GM19372 (cell line): ENCODE results near the gene RSPO4.
"Not testable (repeated sequence)": the region's sequence is repeated elsewhere in the genome, so short reads cannot be mapped to it uniquely, and the experiment has no call there.

Experiments used
- ATAC-seq: cut with Tn5 transposase; IDR thresholded peaks from one replicate; pipeline ENCODE4 v1.9.1; 2021; ENCODE audit warnings: mild to moderate bottlenecking, low read depth, moderate library complexity; ENCODE audit not compliant: unreplicated experiment

The RSPO4 gene

GRCh38 chr20:1001911-1002681 lies at the start of gene RSPO4:
TSS of gene RSPO4 (minus strand) at chr20:1002311. CDS start at chr20:1002164, 147 bp downstream.
- no peak for ATAC-seq

- no peak for ATAC-seq
Measured at GRCh38 chr20:1050440-1050839, 48.3 kb upstream of the RSPO4 start.

DNA sequence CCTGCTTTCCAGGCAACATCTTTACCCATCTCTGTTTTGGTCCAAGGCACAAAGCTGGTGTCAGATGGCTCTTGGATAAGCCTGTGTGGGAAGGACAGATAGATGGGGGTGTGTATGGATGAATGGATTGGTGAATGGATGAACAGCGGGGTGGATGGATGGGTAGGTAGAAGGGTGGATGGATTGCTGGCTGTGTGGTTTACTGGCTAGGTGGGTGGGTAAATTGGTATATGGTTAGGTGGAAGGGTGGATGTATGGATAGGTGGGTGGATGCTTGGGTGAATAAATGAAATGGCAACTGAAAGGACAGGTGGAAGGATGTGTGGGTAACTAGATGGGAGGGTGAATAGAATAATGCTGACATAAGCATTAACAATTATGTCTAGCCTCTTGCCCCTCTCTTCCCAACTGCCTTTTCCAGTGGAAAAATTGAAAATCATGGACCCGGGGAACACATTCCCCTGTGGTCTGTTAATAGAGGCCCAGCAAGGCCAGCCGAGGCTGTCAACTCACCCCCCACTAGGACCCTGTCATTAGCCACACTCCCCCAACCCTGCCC lies 43.8 kb upstream of the RSPO4 start:
- no peak for ATAC-seq

GRCh38 chr20:1041845-1042390 lies 39.8 kb upstream of the RSPO4 start:
- ATAC-seq: no peak

DNA sequence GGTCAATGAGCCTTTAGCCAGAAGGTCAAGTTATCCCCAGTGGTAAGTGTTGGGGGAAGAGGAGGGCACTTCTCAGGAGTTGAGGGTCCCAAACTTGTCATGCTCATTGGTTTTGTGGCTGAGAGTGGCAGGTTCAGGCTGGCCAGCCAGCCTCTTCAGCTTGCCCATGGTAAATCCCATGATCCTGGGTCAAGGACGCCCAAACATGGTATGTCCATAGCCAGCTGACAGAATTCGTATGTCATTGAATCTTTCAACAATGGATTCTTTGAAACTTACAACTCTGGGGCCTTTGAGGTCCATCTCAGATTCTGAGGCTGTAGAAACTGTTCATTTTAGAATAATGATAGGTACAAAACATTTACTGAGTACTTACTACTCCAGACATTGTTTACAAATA lies 36.1 kb upstream of the RSPO4 start:
- no peak for ATAC-seq

- ATAC-seq: no peak
Measured at GRCh38 chr20:1037039-1037438, 34.9 kb upstream of the RSPO4 start.

DNA sequence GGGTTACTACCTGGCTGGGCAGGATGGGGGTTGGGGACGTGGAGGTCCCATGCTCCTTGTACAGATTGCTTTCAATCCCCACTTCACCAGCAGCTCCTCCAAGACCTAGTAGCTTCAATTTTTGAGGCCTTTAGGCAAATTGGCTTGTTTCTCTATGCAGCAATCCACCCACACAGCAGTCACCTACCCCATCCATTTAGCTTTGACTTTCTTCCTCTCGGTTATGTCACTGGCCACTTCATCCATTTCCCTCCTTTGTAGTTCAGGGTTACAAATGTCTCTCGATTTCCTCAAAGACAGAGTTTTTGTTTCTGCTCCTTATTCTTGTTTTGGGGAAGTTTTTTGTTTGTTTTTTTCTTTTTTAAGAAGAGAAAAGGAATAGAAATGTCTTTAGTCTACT lies 33.4 kb upstream of the RSPO4 start:
- ATAC-seq: no peak

DNA sequence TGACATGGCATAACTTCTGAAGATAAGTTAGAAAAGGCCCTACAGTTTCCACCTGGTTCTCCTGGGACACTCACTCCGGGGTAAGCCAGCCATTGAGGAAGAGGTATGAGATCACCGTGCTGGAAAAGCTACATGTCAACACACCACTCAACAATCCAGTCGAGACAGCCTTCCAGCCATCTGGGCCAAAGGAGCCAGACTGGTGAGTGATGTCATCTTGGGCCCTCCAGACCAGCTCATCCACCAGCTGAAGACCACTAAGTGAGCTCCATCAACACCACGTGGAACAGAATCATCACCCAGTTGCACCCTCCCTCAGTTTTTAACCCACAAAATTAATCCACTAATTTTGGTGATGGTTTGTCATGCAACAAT lies 32.3 kb upstream of the RSPO4 start:
- ATAC-seq: no peak

GRCh38 chr20:1033751-1034414 lies 31.8 kb upstream of the RSPO4 start:
- no peak for ATAC-seq

DNA sequence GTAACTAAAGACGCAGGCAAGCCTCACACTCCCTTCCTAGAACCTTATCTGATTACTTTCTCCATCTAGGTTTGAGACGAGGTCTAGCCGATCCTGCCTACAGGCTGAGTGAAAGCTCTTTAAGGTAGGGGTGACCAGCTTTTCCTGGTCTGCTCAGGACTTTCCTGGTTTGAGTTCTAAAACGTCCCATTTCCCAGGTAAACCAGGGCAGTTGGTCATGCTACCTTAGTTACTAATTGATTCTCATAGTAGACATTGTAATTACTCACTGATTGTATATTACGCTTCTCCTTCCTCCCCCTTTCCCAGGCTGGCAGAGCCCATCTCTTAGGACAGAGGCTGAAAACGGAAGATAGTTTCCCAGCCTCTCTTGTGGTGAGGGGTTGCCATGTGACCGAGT lies 27.9 kb upstream of the RSPO4 start:
- ATAC-seq: no peak

GRCh38 chr20:1026214-1026613 lies 24.1 kb upstream of the RSPO4 start:
- not testable (repeated sequence) for ATAC-seq

DNA sequence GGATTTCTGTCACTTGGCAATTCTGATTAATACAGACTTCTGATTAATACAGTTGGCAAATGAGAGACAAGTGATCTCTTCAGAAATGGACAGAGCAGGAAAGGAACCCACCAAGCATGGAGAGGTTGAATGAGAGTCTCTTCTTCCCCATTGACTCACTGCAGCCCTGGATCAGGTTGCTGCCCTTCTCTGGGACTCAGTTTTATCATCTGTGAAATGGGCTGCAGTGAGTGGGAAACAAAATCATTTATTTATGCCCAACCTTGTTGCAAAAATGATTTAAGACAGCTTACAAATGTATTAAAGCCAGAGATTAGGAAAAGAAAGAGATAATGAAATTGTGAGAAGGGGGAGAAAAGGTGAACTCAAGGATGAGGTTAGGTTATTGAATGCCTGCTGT lies 20.8 kb upstream of the RSPO4 start:
- no peak for ATAC-seq

DNA sequence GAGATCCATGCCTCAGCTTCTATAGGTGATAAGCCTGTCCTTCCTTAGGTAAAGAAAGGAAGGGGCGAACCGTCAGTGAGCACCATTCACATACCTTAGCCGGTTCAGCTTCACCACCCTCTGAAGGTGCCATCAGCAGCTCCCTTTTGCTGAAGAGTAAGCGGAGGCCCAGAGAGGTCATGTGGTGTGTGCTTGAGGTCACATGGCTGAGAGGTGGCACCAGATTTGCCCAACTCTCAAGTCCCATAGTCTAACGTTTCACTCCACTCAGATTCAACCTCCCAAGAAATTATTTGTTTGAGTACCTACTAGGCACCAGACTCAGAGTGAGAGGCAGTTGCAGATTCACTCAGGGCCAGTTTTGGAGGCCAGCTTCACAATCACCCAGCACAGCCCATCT lies 18.5 kb upstream of the RSPO4 start:
- no peak for ATAC-seq

DNA sequence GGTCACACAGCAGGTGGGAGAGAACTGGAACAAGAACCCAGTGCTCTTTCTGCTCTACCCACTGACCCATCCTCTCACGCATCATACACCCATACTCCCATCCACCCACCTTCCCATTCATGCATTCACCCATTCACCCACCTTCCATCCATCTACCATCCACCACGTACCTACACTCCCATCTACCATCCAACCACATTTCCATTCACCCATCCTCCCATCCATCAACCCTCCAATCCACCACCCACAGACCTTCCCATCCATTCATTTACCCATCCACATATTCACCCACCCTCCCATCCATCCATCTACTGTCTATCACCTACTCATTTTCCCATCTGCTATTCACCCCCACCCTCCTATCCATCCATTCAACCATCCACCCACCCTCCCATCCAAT lies 17.2 kb upstream of the RSPO4 start:
- no peak for ATAC-seq

DNA sequence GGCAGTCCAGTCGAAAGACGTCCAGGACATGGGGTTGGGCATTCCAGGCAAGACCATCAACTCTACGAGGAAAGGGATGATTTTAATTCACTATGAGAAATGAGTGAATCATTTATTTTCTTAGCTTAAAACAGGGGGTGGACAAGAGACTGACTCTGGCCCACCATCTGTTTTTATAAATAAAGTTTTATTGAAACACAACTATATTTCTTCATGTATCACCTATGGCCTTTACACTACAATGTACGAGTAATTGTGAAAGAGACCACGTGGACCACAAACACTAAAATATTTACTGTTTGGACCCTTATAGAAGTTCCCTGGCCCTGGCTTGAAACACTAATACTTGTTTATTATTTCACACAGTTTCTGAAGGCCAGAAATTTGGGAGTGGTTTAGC lies 15.6 kb upstream of the RSPO4 start:
- ATAC-seq: no peak

GRCh38 chr20:1015181-1015580 lies 13.1 kb upstream of the RSPO4 start:
- ATAC-seq: no peak

DNA sequence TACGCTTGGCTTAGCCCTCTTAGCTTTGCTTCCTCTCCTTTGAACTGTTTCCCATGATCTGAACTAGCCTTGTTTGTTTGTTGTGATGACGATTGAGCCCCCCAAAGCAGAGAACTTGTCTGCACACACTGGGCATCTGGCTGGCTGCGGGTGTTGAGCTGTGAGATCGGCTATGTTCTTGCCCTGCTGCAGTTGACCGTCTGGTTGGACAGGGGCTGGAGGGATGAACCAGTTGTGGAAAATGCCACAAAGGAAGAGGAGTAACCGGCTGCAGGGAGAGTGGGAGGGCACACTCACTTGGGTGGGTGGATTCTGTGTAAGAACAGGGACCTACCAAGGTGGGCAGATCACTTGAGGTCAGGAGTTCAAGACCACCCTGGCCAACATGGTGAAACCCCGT lies 12.4 kb upstream of the RSPO4 start:
- no peak for ATAC-seq

DNA sequence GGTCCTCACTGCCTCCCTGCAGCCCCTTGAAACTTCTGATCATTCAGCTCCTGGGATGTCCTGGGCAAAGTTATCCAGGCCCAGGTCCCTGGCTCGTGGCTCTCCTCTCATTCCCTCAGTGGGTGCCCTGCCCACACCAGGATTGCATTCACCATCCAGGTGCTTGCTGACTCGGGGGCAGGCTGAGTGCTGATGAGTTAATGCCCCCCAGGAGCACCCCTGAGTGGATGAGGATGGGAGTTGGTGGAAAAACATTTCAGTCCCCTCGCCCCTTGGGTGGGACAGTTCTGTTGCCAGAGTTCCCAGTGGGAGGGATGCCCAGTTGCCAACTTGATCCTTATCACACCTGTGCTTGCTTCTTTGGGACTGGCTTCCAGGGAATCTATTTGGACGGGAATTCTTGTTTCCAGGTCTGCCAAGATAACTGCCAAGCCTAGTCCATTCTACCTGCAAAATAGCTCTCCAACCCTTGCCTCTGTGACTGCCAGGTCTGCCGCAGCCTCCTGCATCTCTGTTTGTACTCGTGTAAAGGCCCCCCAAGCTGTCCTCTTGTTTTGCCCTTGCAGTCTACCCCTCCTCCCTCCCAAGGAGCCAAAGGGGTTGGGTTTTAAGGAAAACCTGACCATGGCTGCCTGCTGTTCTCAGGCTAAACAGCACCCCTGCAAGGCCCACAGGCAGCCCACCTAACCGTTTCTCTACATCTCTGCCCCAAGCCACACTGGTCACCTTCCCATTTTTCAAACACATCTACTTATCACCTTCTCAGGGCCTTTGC lies 11.6 kb upstream of the RSPO4 start:
- ATAC-seq: no peak

DNA sequence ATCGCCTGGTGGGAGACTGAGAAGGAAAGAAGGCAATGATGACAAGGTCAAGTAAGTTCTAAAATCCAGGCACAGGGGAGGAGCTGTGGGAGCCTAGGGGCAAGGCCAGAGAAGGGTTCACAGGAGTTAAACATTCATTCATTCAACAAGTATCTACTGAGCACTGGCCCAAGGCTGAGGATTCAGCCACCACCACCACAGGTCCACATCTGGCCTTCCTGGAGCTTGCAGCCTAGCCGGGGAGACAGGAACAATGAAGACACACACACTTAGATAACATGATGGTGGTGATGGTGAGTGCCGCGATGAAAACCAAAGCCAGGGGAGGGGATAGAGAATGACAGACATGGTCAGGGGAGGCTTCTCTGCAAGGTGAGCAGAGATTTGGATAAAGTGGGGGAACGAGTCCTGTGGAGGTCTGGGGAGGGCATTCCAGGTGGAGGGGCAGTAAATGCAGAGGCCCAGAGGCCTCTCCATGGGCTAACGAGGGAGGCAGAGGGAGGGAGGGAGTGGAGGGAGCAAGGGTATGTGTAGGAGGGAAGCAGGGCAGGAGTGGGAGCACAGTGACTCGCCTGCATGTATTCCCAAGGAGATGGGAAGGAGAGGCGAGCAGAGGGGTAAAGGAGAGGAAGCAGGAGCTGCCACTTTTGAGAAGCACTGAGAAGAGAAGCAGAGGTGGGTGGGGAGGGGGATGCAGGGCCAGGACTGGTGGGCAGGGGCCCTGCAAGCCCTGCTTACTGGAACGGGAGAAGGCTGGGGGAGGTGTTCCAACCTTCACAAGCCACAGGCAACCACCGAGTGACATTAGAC lies 10.5 kb upstream of the RSPO4 start:
- ATAC-seq: no peak

DNA sequence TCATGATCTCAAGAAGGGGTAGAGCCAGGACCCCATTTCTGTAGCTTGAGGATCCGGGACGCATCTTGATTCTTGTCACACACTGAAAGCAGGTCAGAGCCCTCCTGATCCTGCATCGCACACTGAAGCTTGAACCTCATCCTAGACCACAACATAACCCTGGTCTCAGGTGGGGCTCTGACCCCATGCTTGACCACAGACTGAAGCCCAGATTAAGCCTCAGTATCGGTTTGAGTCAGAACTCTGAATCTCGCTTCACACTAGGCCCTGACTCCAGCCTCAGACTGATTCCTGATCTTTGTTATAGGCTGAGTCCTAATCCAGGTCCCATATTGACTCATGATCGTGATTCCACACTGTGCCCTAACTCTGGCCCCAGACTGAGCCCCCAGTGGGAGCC lies 8.5 kb upstream of the RSPO4 start:
- no peak for ATAC-seq
